Karpas-422 (cell line): ENCODE results near the gene C17orf107. TPM values are rescaled to one million over a fixed set of nuclear protein-coding genes. Genes with fewer than 3 reads are reported as not detected.

Experiments used
- DNase-seq: peaks from one replicate; pipeline ENCODE4 v3.0.0-alpha.2; 2015
- H2AFZ ChIP-seq: fragments of 200-600 bp; sonication (generic); 2 replicates; pipeline ENCODE4 v1.6.1; 2014; ENCODE audit warnings: antibody characterized with exemption, low read length, mixed read lengths
- H3K27ac ChIP-seq: fragments of 200-600 bp; sonication (generic); 2 replicates; pipeline ENCODE4 v1.5.1; 2014; ENCODE audit warnings: mild to moderate bottlenecking, low read length, moderate library complexity
- H3K27me3 ChIP-seq: fragments of 200-600 bp; sonication (generic); 2 replicates; pipeline ENCODE4 v1.6.1; 2014; ENCODE audit warnings: low read length, mixed read lengths
- H3K36me3 ChIP-seq: fragments of 200-600 bp; sonication (generic); 2 replicates; pipeline ENCODE4 v1.6.1; 2014; ENCODE audit warnings: low read length, mixed read lengths; ENCODE audit not compliant: insufficient read depth
- H3K4me1 ChIP-seq: fragments of 200-600 bp; sonication (generic); 2 replicates; pipeline ENCODE4 v1.6.1; 2014; ENCODE audit warnings: mild to moderate bottlenecking, low read length, mixed read lengths
- H3K4me2 ChIP-seq: fragments of 200-600 bp; sonication (generic); 2 replicates; pipeline ENCODE4 v1.6.1; 2014; ENCODE audit warnings: low read length, low read depth, mild to moderate bottlenecking; ENCODE audit not compliant: poor library complexity, severe bottlenecking
- H3K4me3 ChIP-seq: fragments of 200-600 bp; sonication (generic); 2 replicates; pipeline ENCODE4 v1.5.1; 2014; ENCODE audit warnings: mild to moderate bottlenecking, antibody characterized with exemption, low read length, mixed read lengths
- H3K79me2 ChIP-seq: fragments of 200-600 bp; sonication (generic); 2 replicates; pipeline ENCODE4 v1.6.1; 2014; ENCODE audit warnings: mild to moderate bottlenecking, low read length, mixed read lengths
- H3K9ac ChIP-seq: fragments of 200-600 bp; sonication (generic); 2 replicates; pipeline ENCODE4 v1.6.0; 2014; ENCODE audit warnings: low read length
- H3K9me2 ChIP-seq: fragments of 200-600 bp; sonication (generic), shearing (Covaris generic); replicated peaks from 2 replicates; pipeline ENCODE4 v1.6.0; 2014; ENCODE audit warnings: mild to moderate bottlenecking, low read length, moderate library complexity; ENCODE audit not compliant: insufficient read depth
- H3K9me3 ChIP-seq: fragments of 300-700, 200-600 bp; sonication (generic); 2 replicates; pipeline ENCODE4 v1.6.1; 2014; ENCODE audit warnings: low read length, mixed read lengths
- H4K20me1 ChIP-seq: fragments of 200-600 bp; sonication (generic); 2 replicates; pipeline ENCODE4 v1.6.1; 2014; ENCODE audit warnings: mild to moderate bottlenecking, antibody characterized with exemption, low read length, low read depth; ENCODE audit not compliant: insufficient read depth
- total RNA-seq: library from RNA; depleted of rRNA; stranded (reverse); fragments of >200 nt; shearing (Covaris generic); gene quantifications from 2 replicates; pipeline ENCODE4 v1.2.3, GENCODE V29; 2014; ENCODE audit warnings: low replicate concordance; rRNA removed

The C17orf107 gene
- total RNA-seq, result 0.26 and 0.43 TPM in 2 replicates

DNA sequence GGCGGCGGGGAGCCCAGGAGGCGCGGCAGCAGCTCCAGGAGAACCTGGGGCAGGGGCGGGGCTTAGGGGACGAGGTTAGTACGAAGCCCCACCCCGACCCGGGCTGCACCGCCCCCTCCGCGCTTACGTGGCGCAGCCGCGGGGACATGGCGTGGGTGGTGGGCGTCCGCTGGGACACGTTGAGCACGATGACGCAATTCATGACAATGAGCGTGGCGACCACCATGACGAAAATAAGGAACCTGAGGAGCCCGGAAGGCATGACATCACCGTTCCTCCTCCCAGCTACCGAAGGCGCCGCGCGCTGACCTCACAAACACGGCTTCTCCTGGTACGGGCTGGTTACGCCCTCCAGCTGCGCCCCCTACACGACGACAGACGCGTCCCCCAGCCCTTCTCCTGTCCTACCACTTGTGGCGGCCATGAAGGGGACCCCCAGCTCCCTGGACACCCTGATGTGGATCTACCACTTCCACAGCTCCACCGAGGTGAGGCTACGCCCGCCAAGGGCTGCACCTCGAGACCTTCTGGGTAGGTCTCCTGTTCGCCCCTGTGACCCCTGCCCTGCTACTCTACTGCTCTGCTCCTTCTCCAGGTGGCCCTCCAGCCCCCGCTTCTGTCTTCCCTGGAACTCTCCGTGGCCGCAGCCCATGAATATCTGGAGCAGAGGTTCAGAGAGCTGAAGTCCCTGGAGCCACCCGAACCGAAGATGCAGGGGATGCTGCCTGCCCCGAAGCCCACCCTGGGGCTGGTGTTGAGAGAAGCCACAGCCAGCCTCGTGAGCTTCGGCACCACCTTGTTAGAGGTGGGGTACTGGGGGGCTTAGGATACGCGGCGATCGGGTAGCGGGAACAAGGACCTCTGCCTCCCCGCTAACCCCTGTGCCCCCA, at the start of gene C17orf107:
Gene C17orf107 (plus strand): TSS at position 196 of the 890 bp plus-strand sequence. CDS start 227 bp downstream, at position 423.
- no peak for DNase-seq
- H3K4me2 ChIP-seq, result no peak within 1 kb of the TSS
- no peaks in the 10 kb centered on the region for H3K9me3 ChIP-seq
- no peaks in the 10 kb centered on the region; the same call in 1 of the 2 replicates for H3K36me3 ChIP-seq
- H3K4me1 ChIP-seq, result peaks cover 8% of the 10 kb centered on the region
- no peaks in the 10 kb centered on the region for H3K79me2 ChIP-seq
- 0 out of 2 replicates have a peak, but pooled peaks cover 5% of the 10 kb centered on the region for H4K20me1 ChIP-seq
- no peak within 1 kb of the TSS for H3K27ac ChIP-seq
- no peak within 1 kb of the TSS for H2AFZ ChIP-seq
- no peak within 1 kb of the TSS for H3K9ac ChIP-seq
- H3K27me3 ChIP-seq, result no peaks in the 10 kb centered on the region
- no peaks in the 10 kb centered on the region for H3K9me2 ChIP-seq
- H3K4me3 ChIP-seq, result no peak within 1 kb of the TSS

GRCh38 chr17:4850246-4850645, 49.1 kb upstream of the C17orf107 start:
- no peak overlapping the region for H3K9ac ChIP-seq
- H3K9me3 ChIP-seq, result no peaks in the 10 kb centered on the region
- no peak overlapping the region for H2AFZ ChIP-seq
- H3K4me2 ChIP-seq, result no peak overlapping the region
- H3K27ac ChIP-seq, result no peak overlapping the region
- H3K4me1 ChIP-seq, result peaks cover 3% of the 10 kb centered on the region; the same call in 1 of the 2 replicates
- H3K36me3 ChIP-seq, result no peaks in the 10 kb centered on the region
- peaks cover 20% of the 10 kb centered on the region; the same call in 1 of the 2 replicates for H4K20me1 ChIP-seq
- H3K27me3 ChIP-seq, result no peaks in the 10 kb centered on the region
- H3K79me2 ChIP-seq, result peaks cover 88% of the 10 kb centered on the region
- no peaks in the 10 kb centered on the region for H3K9me2 ChIP-seq
- H3K4me3 ChIP-seq, result no peak overlapping the region
- no peak for DNase-seq

DNA sequence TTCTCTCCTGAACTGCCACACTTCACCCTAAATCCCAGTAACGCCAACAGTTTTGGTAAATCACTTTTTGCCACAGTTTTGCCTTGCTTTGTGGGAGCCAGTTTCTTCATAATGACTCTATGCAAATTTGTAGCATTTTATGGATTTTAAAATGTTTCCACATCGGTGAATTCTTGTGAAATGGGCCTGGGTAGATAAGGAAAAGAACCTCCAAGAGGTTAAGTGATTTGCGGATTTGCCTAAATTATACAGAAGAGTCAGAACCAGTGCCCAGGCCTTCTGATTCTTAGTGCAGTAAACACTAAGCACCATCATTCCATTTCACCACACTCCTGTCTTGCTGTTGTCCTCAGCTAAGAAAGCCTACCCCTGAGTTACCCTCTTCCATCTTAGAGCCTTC, 48.3 kb upstream of the C17orf107 start:
- no peaks in the 10 kb centered on the region for H3K27me3 ChIP-seq
- H3K4me2 ChIP-seq, result no peak overlapping the region
- no peaks in the 10 kb centered on the region for H3K9me2 ChIP-seq
- no peak overlapping the region for H3K4me3 ChIP-seq
- peaks cover 81% of the 10 kb centered on the region for H3K79me2 ChIP-seq
- H2AFZ ChIP-seq, result no peak overlapping the region
- H3K4me1 ChIP-seq, result peaks cover 3% of the 10 kb centered on the region; the same call in 1 of the 2 replicates
- H3K27ac ChIP-seq, result no peak overlapping the region
- no peak for DNase-seq
- no peaks in the 10 kb centered on the region for H3K36me3 ChIP-seq
- no peaks in the 10 kb centered on the region for H3K9me3 ChIP-seq
- H3K9ac ChIP-seq, result no peak overlapping the region
- H4K20me1 ChIP-seq, result peaks cover 20% of the 10 kb centered on the region; the same call in 1 of the 2 replicates

DNA sequence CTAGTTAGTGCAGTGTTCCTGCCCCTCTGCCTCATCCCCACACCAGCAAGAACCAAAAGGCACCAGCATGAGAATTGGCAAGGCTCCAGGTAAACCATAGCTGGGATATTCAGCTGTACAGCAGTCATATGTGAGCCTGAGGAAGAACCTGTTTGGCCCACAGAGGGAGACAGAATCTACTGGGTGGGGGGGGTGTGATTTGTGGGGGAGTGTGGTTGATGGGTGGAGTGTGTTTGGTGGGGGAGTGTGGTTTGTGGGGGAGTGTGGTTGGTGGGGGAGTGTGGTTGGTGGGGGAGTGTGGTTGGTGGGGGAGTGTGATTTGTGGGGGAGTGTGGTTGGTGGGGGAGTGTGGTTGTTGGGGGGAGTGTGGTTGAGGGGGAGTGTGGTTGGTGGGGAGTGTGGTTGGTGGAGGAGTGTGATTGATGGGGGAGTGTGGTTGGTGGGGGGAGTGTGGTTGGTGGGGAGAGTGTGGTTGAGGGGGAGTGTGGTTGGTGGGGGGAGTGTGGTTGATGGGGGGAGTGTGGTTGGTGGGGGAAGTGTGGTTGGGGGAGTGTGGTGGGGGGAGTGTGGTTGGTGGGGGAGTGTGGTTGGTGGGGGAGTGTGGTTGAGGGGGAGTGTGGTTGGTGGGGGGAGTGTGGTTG, 46.6 kb upstream of the C17orf107 start:
- no peak for DNase-seq
- Histone ChIP-seq H3K79me2 (peaks cover 79% of the 10 kb centered on the region), H4K20me1 (peaks cover 8% of the 10 kb centered on the region; the same call in 1 of the 2 replicates), H3K9me2 (no peaks in the 10 kb centered on the region), H3K27ac (no peak overlapping the region), H3K4me3 (no peak overlapping the region), H3K4me2 (no peak overlapping the region), H2AFZ (no peak overlapping the region), H3K9me3 (no peaks in the 10 kb centered on the region), H3K27me3 (no peaks in the 10 kb centered on the region), H3K4me1 (peaks cover 13% of the 10 kb centered on the region), H3K36me3 (no peaks in the 10 kb centered on the region), H3K9ac (no peak overlapping the region)

- Histone ChIP-seq H3K36me3 (no peaks in the 10 kb centered on the region), H3K9ac (no peak overlapping the region), H3K4me1 (peaks cover 18% of the 10 kb centered on the region), H3K79me2 (peaks cover 78% of the 10 kb centered on the region), H3K27me3 (no peaks in the 10 kb centered on the region), H4K20me1 (0 out of 2 replicates have a peak, but pooled peaks cover 8% of the 10 kb centered on the region), H2AFZ (no peak overlapping the region), H3K9me3 (no peaks in the 10 kb centered on the region), H3K4me3 (no peak overlapping the region), H3K9me2 (no peaks in the 10 kb centered on the region), H3K27ac (no peak overlapping the region), H3K4me2 (no peak overlapping the region)
- DNase-seq, result no peak
These were observed 46.1 kb upstream of the C17orf107 start for GRCh38 chr17:4853208-4853671.

GRCh38 chr17:4854111-4854681, 45.1 kb upstream of the C17orf107 start:
- Histone ChIP-seq H4K20me1 (0 out of 2 replicates have a peak, but pooled peaks cover 4% of the 10 kb centered on the region), H3K4me1 (peaks cover 18% of the 10 kb centered on the region), H3K27ac (no peak overlapping the region), H3K9me3 (no peaks in the 10 kb centered on the region), H3K4me3 (no peak overlapping the region), H3K9ac (no peak overlapping the region), H3K4me2 (no peak overlapping the region), H3K79me2 (peaks cover 78% of the 10 kb centered on the region), H2AFZ (no peak overlapping the region), H3K9me2 (no peaks in the 10 kb centered on the region), H3K36me3 (no peaks in the 10 kb centered on the region), H3K27me3 (no peaks in the 10 kb centered on the region)
- DNase-seq, result no peak

DNA sequence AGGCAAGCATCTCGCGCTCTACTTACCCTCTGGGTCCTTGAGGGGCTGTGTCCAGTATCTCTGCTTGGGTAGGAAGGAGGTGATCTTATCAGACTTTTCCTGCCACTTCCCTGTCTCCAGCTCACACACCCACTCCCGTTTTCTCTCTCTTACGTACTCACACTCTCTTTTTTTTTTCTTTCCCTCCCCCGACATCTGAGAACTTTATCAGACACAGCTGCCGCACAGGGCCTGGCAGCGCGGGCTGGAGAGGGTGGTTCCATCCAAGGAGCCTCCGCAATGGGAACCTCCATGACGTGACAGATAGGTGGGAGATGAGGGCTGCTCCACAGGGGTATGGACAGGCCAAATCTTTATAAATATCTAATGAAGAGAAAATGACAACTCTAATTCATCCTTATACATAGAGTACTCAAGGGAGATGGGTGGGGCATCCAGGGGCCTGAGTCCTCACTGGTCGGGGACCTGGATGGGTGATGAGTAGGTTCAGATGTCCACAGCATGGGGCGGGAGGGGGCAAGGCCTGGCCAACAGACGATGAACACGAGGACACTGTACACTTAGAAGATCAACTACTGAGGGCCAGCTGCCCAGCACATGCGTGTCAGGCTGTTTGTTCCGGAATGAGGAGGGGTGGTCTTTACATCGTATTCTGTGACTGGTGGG, 42.9 kb upstream of the C17orf107 start:
- no peaks in the 10 kb centered on the region for H3K27me3 ChIP-seq
- no peaks in the 10 kb centered on the region for H4K20me1 ChIP-seq
- no peaks in the 10 kb centered on the region for H3K9me2 ChIP-seq
- no peak for DNase-seq
- H3K4me1 ChIP-seq, result peaks cover 15% of the 10 kb centered on the region
- H3K36me3 ChIP-seq, result no peaks in the 10 kb centered on the region
- H3K79me2 ChIP-seq, result peaks cover 72% of the 10 kb centered on the region
- no peaks in the 10 kb centered on the region for H3K9me3 ChIP-seq
- H2AFZ ChIP-seq, result no peak overlapping the region
- no peak overlapping the region for H3K4me2 ChIP-seq
- no peak overlapping the region for H3K9ac ChIP-seq
- H3K4me3 ChIP-seq, result no peak overlapping the region
- no peak overlapping the region for H3K27ac ChIP-seq
